Measurements from ENCODE around the gene LZTR1.
"Not testable (repeated sequence)": the region's sequence is repeated elsewhere in the genome, so short reads cannot be mapped to it uniquely, and the experiment has no call there.

LZTR1 gene

DNA sequence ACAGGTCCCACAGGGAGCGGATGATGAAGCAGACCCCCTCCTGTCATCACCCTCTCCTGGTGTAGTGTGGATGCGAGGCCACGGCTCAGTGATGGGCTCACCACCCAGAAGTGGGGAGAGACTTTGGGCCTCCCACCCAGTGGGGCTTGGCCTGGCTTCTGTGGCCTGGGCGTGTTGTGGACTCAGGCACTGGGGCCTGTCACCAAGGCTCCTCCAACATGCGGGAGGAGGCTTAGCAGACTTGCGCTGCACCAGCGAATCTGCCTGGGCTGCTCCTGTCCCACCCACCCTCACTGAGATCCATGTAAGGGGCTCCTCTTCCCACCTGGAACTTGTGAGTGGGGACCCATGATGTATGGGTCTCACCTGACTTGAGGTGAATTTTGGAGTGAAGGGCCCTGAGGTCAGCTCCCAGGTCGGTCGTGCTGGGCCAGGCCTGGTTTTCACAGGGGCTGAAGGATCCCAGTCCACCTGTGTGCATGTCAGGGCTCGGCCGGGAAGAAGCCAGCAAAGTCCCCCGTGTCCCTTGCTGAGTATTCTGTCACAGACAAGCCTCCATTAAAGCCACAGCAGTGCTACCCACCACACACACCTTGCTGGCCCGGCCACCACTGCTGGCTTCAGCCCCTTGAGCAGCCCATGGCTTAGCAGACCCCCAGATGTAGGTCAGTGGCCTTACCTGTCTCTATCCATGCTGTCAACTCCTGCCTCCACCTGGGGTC, 15.6 kb downstream of the LZTR1 start:
- no peak for DNase-seq

DNA sequence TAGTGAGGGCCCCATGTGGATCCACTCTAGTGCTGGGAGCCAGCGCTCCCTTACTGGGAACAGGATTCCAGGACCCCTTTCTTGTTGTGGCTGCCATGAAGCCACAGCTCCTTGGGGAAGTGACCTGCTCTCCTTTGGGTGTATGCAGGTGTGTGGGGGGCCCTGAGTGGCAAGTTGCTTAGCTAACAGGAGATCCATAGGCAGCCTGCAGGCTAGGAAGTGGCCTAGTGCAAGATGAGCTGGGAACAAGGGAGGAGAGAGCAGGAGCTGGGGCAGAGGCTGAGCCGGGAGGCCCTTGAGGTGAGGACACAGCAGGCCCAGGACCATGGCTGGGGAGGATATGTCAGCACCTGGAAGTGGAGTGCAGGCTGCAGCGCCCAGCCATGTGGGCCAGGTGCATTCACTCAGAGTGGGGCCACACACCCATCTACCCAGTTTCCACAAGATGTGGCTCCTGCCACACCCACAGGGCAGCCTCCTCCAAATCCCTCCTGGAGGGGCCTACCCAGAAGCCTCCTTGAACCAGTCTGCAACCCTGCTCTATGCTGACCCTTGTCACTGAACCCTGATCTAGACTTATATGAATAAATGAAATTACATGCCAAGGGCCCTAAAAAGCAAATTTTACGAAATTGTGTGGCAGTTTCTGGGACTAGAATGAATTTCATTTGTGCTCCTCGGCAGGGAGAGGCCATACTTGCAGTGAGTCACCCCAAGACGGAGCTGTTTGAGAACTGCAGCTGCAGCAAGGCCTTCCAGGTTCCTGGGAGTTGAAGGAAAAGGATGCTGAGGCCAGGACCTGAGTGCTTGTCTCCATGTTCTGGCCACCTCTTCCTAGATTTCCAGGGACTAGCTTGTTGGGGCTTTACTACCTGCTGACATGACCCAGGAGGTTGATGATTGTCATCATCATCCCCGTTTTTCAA, 16.6 kb downstream of the LZTR1 start:
- no peak for DNase-seq

DNA sequence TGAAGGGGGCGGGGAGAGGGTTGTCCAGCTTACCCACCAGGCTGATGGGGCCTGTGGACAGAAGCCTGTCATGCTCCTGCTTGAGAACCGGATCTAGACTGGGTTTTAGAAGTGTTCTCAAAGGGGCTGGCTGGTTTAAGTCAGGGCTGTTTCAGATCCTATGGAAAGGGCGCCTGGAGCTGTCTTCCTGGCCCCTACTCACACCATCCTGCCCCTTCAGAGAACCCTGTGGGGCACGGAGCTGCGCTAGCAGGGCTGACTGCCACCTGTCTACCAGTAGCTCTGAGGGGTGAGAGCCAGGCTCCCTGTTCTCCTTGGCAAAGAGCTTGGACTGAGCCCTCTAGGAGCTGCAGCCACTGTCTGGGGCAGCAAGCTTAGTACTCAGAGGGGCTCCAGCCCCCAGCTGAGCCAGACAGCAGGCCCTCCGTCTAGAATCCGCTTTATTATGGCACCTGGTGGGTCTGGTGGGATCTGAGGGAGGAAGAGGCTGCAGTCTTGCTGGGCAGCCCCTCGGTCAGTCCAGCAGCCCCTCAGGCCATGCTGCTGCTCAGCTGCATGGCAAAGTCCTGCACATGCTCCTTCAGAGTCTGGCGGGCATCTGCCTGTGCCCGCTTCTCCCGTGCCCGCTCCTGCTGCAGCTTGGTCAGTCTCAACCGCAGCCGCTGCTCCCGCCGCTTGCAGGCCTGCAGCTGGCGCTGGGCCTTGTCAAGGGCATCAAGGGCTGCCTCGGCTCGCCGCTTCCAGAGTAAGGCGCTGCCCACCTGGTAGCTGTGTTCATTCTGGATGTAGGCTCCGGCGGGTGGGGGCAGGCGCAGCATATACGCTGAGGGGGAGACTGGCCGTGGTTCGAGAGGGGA, 17.5 kb downstream of the LZTR1 start:
- DNase-seq = no peak

DNA sequence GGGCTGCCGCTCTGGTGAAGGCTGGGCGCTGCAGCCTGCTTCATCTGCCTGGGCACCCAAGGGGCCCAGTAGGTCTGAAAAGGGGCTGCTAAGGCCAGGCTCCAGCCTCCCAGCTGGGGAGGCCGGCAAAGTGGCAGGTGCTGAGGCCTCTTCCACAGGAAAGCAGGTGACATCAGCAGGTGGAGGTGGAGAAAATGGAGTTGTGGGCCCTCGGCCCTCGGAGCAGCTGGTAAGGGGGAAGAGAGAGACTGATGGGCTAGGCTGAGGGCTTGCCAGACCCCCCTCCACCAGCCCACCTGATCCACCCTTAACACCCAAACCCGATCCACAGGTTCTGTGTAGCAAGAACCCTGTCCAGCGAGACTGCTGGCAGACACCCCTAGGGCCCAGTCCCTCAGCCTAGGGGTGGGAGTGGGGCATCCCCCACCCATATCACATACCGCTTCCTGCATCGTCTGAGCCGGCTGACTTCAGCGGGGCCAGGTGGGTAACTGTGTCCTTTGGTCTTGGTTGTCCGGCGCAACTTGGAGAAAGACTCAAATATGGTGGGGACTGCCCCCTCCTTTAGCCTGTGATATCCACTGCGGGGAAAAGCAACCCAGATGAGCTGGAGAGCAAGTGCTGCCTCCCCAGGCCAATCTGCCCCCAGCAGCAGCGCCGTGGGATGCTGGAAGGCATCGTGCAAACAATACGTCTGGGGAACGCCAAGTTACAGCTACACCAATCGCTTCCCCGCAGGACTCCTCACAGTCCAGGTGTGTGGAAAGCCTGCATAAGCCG, 18.3 kb downstream of the LZTR1 start:
- no peak for DNase-seq

DNA sequence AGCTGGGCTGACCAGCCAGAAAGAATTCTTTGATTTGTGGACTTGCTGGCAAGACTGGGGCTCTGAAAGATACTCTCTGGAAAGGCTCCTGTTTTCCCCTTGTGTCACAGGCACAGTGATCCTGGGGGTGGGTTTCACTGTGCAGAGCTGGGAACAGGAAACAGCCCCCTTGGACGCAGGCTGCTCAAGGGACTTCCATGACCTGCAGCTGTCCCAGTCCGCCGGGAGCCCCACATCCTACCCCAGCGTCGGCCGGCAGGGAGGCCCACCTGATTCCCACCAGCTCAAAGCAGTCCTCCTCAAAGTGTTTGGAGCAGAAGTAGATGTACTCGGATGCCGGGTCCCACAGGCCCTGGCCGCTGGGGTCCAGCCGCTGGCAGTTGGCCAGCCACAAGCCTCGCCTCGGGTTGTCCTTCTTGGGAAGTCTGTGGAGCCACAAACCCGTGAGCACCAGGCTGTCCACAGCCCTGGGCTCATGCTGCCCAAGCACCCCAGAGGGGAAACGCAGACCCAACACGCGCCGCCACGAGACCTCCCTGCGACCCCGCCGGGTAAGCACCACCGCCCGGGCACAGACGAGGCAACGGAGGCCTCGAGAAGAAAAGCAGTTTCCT, 19.0 kb downstream of the LZTR1 start:
- no peak for DNase-seq

DNA sequence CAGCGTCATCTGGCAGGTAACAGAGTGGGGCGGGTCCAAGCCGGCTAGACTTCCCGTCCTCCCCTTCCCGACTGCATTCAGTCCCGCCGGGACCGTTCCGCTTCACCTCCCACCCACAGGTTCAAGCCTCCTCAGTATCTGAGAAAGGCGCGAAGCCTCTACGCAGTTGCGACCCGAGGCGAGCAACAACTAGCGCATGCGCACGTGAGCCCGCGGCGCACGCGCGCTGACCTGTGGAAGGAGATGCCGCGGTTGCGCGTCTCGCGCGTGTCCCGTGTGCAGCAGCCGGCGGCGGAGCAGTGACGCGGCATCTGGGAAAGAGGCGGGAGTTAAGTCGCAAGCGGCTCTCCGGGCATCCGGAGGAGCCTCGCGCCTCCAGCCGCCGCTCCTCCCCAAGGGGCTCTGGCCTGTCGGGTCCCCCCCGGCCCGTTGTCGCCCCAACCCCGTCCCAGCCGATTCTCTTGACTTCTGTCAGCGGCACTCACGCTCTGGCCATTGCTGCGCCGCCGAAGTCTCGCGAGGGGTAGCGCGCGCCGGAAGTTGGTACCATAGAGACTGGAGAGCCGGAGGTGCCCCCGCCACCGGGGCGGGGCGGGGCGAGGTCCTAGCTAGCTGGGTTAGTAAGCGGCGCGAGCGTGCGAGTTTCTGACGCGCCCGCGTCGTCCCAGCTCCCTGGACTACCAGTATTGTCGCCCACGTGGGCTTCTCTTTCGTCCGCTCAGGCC, 19.7 kb downstream of the LZTR1 start, which contains the start of gene THAP7:
THAP7 (minus strand) TSS at position 518 of the 725 bp plus-strand sequence; CDS start at position 311, 207 bp downstream.
- DNase-seq = peak; percentile 72 to 88

DNA sequence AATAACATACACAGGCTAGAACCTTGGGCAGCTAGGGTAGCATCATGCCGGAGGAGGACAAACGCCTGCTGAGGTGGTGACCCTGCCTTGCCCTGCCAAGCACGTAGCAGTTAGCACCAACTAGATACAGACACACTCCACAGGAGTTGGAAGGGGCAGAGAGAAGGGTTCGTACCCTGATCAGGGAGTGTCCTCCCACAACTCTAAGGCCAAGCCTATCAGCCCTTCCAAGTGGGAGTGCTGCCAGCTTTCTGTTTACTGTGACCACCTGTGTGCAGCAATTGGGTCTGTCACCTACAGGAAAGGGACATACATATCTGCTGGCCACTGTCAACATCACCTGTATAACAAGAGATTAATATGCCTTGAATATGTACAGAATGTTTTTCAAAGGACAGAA, 21.7 kb downstream of the LZTR1 start:
- DNase-seq = no peak

DNA sequence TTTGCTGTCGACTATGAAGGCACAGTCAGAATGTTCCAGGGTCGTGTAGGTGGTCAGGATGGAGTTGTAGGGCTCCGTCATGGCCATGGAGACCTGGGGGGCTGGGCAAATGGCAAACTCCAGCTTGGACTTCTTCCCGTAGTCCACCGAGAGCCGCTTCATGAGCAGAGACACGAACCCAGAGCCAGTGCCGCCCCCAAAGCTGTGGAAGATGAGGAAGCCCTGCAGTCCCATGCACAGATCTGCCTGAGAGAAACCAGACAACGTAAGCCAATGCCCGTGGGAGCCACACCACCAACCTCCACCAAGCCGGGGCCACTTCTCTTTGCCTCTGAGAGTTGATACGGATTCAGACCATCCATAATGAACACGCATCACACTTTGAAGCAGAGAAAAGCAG, 27.1 kb downstream of the LZTR1 start:
- DNase-seq = not testable (repeated sequence)

DNA sequence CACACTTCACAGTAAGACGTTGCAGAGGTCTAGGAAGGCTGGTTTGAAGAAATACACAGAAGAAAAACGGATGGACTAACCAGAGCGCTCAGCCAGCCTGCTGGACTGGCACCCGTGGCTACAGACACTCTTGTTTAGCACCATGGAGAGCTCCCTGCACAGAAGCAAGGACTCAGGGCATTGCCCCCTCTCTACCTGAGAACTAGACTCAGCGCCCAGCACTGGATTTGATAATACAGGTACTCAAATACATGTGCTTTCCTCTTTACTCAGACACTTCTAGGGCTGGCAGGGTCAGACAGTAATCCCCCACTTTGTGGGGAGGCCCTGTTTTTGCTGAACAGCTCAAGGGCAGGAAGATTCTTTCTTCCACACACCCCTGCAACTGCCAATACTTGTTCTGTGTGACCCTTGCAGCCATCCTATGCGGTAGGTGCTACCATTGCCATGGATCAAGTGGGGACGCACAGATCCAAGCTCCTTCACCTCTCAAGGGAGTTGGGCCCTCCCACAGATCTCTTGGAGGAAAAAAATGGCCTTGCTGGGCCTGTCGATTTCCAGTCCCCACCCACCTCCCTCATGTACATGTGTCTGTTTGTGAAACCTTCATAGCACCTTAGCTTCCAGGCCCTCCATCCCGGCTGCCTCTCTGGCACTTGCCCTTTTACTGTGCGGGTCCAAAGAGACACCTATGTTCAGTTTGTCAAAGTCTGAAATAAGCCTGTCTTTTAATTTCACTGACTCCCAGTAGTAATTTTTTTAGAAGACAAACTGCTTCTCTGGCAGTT, 27.7 kb downstream of the LZTR1 start:
- no peak for DNase-seq

DNA sequence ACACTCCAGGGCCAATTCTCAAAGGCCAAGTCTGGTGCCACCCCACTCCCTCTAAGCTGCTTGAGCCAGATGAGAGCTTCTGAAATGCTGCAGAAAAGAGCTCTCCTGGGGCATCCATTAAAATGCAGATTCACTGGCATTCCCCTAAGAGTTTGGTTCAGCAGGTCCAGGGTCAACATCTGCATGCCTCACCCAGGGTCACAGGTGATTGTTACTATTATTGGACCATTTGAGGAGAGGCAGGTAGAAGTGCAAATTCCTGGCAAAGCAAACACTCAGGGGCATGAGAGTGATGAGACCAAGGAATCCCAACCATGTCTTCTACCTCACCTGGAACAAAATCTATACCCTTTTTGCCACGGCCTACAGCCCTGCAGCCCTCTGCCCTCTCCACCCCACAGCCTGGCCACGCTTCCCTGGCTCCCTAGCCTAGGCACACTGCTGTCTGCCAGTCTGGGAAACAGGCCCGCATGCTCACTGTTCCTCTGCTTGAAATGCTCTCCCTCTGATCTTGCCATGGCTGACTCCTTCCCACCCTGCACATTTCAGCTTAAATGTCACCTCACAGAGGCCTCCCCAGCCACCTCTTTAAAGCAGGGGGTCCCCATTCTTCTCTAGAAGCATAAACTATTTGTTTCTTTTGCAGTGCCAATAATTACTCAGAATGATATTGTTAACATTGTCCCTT, 28.5 kb downstream of the LZTR1 start:
- no peak for DNase-seq

DNA sequence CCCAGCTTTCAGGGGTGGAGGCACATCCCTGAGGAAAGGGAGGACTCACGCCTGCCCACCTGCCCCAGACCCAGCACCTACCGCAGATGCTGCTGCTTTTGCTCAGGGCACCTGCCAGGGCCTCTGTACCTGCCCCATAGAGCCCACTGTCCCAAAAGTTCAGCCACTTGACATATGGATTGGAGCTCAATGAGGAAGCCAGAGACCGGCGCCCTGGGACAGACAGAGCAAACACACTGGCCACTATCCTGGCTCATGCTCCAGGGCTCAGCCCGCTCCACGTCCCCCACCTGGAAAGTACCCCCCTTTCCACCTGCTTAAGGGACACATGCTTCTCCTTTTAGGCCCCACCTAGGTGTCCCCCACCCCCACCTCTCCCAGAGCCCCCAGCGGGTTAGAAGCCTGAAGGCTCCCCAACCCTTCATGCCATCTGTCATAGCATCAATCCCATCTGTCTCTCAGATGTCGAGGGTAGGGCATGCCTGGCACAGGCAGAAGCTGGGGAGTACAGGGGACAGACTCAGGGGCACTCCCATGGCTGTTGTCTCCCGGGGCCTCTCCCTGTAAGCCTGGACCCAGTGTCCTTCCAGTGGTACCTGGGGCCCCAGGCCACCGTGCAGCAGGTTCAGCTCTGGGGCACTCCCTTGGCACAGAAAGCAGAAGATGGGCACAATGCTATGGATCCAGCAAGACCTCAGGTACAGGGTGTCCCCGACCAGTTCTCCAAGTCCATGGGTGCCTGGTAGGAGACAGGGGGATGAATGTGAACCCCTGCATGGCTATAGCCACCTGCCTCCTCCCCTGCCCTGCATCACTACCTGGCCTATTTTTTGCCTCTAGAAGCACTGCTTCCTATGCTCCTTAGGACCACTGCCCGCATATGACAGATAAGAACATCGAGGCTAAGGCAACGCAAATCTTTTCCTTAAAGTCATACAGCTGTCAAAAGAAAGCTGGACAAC, 30.6 kb downstream of the LZTR1 start:
- no peak for DNase-seq

DNA sequence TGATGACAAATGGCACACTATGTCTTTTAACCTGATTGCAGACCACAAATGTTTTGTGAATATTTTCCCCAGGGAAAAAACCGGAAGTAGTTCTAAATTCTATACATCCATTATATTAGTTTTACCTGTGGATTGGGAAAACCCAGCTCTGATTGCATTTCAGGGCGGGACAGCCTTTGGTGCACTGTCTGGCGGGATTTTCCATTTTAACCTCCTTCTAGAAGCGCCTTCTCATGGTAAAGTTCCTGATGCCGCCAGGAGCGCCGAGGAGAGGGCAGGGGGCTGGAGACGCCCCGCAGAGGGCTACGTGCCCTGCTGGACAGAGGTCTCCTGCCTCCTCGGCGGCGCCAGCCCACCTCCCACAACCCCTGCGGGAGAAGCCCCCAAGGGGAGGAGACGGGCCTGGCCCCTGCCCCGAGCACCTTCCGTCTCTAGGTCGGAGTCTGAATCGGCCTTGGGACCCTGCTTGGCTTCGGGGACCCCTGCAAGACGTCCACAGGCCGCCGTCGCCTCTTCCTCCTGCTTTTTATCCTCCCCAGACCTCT, 31.6 kb downstream of the LZTR1 start:
- no peak for DNase-seq

DNA sequence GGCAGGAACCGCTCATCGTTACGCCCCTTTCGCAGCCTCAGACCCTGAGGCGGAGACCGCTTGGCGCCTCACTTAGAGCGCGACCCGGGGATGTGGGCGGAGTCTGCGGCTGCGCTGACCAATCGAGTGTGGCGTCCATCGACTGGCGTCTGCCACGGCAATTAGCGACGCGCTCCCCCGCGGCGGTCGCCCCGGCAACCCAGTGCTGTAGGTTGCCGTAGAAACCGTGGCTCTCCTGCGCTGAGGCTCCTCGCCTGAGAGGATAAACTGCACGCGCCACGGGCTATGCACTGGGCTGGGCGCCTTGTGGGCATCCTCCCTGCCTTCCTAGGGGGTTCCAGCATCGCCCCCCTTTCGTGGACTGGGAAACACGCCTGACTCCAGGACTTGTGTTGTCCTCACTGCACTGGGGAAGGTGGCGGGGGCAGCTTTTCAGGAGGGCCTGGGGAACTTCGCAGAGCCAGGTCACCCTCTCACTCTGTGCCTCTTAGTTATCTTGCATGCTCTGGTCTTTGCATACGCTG, 32.2 kb downstream of the LZTR1 start:
- DNase-seq = peak; percentile 37 to 86

DNA sequence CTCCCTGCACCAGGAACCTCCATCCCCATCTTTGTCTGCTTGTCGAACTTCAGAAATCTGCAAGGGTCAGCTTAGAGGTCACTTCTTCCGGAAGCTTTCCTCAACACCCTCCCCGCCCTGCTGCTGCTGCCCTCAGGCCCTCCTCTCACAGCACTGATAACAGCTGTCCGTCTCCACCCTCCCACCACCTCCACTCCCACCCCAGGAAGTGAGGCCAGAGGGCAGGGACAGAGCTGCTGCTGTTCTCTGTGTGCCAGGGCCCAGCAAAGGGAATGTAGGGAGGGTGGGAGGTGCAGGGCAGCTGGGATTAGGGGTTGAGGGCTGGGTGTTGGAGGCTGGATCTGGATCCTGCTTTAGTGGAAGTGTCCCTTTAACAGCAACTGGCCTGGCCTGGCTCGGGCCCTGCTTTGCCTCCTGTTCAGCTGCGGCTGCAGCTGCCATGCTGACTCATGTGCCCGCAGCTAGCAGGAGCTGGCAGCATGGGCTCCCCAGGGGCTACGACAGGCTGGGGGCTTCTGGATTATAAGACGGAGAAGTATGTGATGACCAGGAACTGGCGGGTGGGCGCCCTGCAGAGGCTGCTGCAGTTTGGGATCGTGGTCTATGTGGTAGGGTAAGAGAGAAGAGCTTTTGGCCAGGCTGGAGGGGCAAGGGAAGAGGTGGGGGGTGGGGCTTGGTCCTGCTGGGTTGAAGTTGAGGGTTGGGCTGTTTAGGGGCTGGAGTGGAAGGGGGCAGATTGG, 32.8 kb downstream of the LZTR1 start, which contains the start of gene P2RX6:
P2RX6 (plus strand) TSS at position 440 of the 740 bp plus-strand sequence; CDS start at position 450, 10 bp downstream.
- DNase-seq = peak in 1 of 2 experiments; percentile 13

DNA sequence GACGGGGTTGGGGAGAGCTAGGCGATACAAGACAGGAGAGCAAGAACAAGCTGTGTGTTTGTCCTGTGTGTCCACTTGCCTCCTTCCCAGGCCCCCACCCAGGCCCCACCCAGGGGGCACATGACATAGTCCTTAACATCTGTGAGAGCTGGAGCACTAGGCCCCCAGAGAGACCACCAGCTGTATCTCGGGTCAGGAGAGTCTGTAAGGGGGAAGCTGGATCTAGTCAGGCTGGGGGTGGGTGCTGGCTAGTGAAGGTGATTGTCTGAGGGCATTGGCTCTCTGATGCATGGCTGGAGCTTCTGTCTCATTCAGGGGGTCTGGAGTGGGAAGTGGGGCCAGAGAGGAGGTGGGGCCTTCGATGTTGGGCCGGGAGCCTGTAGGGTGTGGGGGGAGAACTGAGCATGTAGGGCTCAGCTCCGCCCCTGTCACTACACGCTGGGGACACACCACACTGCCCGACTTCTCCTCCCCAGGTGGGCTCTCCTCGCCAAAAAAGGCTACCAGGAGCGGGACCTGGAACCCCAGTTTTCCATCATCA, 33.4 kb downstream of the LZTR1 start:
- no peak for DNase-seq

DNA sequence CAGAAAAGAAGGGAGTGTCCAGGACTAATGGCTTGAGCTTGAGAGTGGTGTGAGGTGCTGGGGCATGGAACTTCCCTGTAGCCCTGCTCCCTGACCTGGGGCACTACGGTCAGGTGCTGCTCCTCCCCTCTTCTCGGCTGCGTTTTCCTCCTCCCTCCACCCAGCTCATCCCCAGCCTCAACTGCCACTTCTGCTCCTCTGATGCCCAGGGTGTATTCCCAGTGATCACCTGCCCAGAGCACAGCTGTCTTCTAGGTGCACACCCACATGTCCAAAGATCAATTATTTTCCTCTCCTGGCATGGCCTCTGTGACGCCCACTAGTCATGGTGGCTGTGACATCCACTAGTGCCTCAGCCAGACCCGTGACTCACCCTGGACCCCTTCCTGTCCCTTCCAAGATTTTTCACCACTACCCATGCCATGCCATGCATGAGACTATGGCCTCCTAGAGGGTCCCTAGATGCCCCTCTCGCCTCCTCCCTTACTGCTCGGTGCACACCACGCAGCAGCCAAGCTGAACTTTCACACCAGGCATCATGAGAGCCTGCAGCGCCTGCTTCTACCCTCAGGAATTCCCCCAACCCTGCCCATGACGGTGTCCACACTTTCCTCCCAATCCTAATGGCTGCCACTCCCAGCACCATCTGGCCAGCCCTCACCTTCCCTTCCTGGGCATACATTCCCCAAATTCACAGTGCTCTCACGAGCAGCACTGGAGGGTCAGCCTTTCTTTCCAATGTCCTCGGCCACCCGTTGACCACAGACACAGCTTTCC, 34.7 kb downstream of the LZTR1 start:
- DNase-seq = no peak

All from SW 1271 (cell line).